HepG2 (cell line): Measurements from ENCODE around the gene ST6GALNAC2. TPM values are rescaled to one million over a fixed set of nuclear protein-coding genes. Genes with fewer than 3 reads are reported as not detected.

ENCODE experiments used
- ATAC-seq: fragments of 200-7000 bp; cut with Tn5 transposase; 3 replicates; pipeline ENCODE4 v1.9.1; 2020; ENCODE audit warnings: mild to moderate bottlenecking, moderate library complexity
- BruUV-seq: library from RNA; stranded (reverse); fragments of 400-500 nt; replicated peaks from 2 replicates; lab custom pipeline; 2021; lab: Mats Ljungman, UMichigan
- CTCF ChIA-PET: fragments of 300-600 bp; formaldehyde crosslinking; extraction: SDS; loops from one replicate; lab custom pipeline; 2021; ENCODE audit warnings: low total read pairs, inconsistent platforms, low intra/inter-chr PET ratio; lab: Yijun Ruan, JAX
- POLR2A ChIA-PET: fragments of 350-600 bp; sonication (Branson Sonifier 250); formaldehyde crosslinking; loops from one replicate; lab custom pipeline; 2020; ENCODE audit warnings: antibody characterized with exemption, inconsistent platforms; lab: Yijun Ruan, JAX
- DNase-seq: peaks from one replicate; pipeline ENCODE4 v3.0.0-alpha.2; 2015; ENCODE audit warnings: low spot score
- FAIRE-seq: peaks from 3 replicates; lab custom pipeline; 2011; peaks lifted over from hg19 to GRCh38; lab: Jason Lieb, UNC
- H2AFZ ChIP-seq: one replicate; pipeline ENCODE4 v1.6.1; 2011; ENCODE audit warnings: low read length, inconsistent platforms
- H3K27ac ChIP-seq: fragments of 300-600 bp; 3 replicates; pipeline ENCODE4 v1.8.0; 2011; ENCODE audit warnings: mixed run types, mild to moderate bottlenecking, mixed read lengths, low read length, inconsistent platforms; ENCODE audit not compliant: insufficient read depth; ENCODE audit errors: extremely low read length
- H3K27me3 ChIP-seq, 2 experiments: fragments of 200-600 bp in 1 of 2; 2 replicates in 1 of 2; 3 replicates in 1 of 2; pipeline versions ENCODE4 v1.6.0 to v1.8.0; 2011; ENCODE audit warnings: low read length in 2 of 2, mild to moderate bottlenecking in 2 of 2, moderate library complexity in 2 of 2, inconsistent platforms in 1 of 2; ENCODE audit not compliant: insufficient read depth in 2 of 2, control insufficient read depth in 1 of 2
- H3K36me3 ChIP-seq, 2 experiments: fragments of 200-600 bp in 1 of 2; replicated peaks in 1 of 2; 2 replicates in 1 of 2; 3 replicates in 1 of 2; pipeline versions ENCODE4 v1.5.1 to v1.8.0; 2011; ENCODE audit warnings: low read length in 2 of 2, inconsistent platforms in 1 of 2; ENCODE audit not compliant: insufficient read depth in 2 of 2, control insufficient read depth in 1 of 2
- H3K4me1 ChIP-seq: 2 replicates; pipeline ENCODE4 v1.5.1; 2012; ENCODE audit warnings: low read length, inconsistent platforms; ENCODE audit not compliant: insufficient read depth
- H3K4me2 ChIP-seq: 2 replicates; pipeline ENCODE4 v1.6.0; 2011; ENCODE audit warnings: low read depth, low read length, inconsistent platforms
- H3K4me3 ChIP-seq, 3 experiments: fragments of 200-600 bp in 1 of 3; sonication (generic), shearing (Covaris generic) in 1 of 3; replicated peaks in 1 of 3; 2 replicates each; pipeline ENCODE4 v1.5.1; 2011 to 2016; ENCODE audit warnings: low read length in 3 of 3, inconsistent platforms in 2 of 3, low read depth in 2 of 3, mild to moderate bottlenecking in 2 of 3, control low read depth in 1 of 3, mixed read lengths in 1 of 3; ENCODE audit not compliant: insufficient read depth in 1 of 3
- H3K79me2 ChIP-seq: one replicate; pipeline ENCODE4 v1.6.1; 2011; ENCODE audit warnings: low read length, inconsistent platforms; ENCODE audit not compliant: insufficient read depth
- H3K9ac ChIP-seq: 2 replicates; pipeline ENCODE4 v1.6.0; 2011; ENCODE audit warnings: mild to moderate bottlenecking, low read depth, low read length, inconsistent platforms; ENCODE audit not compliant: insufficient read depth
- H3K9me3 ChIP-seq: 2 replicates; pipeline ENCODE4 v1.5.1; 2012; ENCODE audit warnings: mild to moderate bottlenecking, low read length
- H4K20me1 ChIP-seq: 2 replicates; pipeline ENCODE4 v1.6.0; 2011; ENCODE audit warnings: inconsistent platforms, mild to moderate bottlenecking, low read length, moderate library complexity; ENCODE audit not compliant: insufficient read depth
- GABPB1 ChIP-seq: IDR thresholded peaks from 2 replicates; pipeline ENCODE4 v1.6.1; 2016; ENCODE audit warnings: mild to moderate bottlenecking, missing genetic modification reagents, moderate library complexity, missing compliant biosample characterization
- GATAD2A ChIP-seq: IDR thresholded peaks from 2 replicates; pipeline ENCODE4 v1.6.1; 2016
- HNF1B ChIP-seq: sonication (generic); formaldehyde crosslinking; IDR thresholded peaks from 2 replicates; pipeline ENCODE4 v1.5.1; 2020; ENCODE audit warnings: mild to moderate bottlenecking, moderate library complexity, missing genetic modification reagents
- HNF4A ChIP-seq: sonication (generic); formaldehyde crosslinking; IDR thresholded peaks from 2 replicates; pipeline ENCODE4 v1.4.0; 2020; ENCODE audit warnings: missing genetic modification reagents
- HNF4G ChIP-seq, 2 experiments: sonication (generic) in 1 of 2; formaldehyde crosslinking in 1 of 2; IDR thresholded peaks; 2 replicates each; pipeline versions ENCODE4 v1.4.0 to v1.6.1; 2011 to 2020; ENCODE audit warnings: borderline replicate concordance in 2 of 2, low read depth in 2 of 2, mild to moderate bottlenecking in 2 of 2, low read length in 1 of 2, missing genetic modification reagents in 1 of 2, moderate library complexity in 1 of 2
- HOXA3 ChIP-seq: sonication (generic); formaldehyde crosslinking; IDR thresholded peaks from 2 replicates; pipeline ENCODE4 v1.5.0; 2020; ENCODE audit warnings: missing genetic modification reagents
- IKZF4 ChIP-seq: sonication (generic); formaldehyde crosslinking; IDR thresholded peaks from 2 replicates; pipeline ENCODE4 v1.5.1; 2020; ENCODE audit warnings: borderline replicate concordance, mild to moderate bottlenecking, low read depth, missing genetic modification reagents; ENCODE audit errors: not compliant biosample characterization
- MAZ ChIP-seq, 2 experiments: sonication (generic) in 1 of 2; formaldehyde crosslinking in 1 of 2; IDR thresholded peaks; 2 replicates each; pipeline versions ENCODE4 v1.5.0 to v1.6.1; 2012 to 2020; ENCODE audit warnings: low read depth in 2 of 2, mild to moderate bottlenecking in 2 of 2, borderline replicate concordance in 1 of 2, improper control_type of control experiment in 1 of 2, low read length in 1 of 2, missing genetic modification reagents in 1 of 2, moderate library complexity in 1 of 2
- MED8 ChIP-seq: sonication (generic); formaldehyde crosslinking; IDR thresholded peaks from 2 replicates; pipeline ENCODE4 v1.8.1; 2023; ENCODE audit warnings: mild to moderate bottlenecking, missing genetic modification reagents; ENCODE audit not compliant: insufficient replicate concordance
- MEIS1 ChIP-seq: sonication (generic); formaldehyde crosslinking; IDR thresholded peaks from 2 replicates; pipeline ENCODE4 v1.9.0; 2021; ENCODE audit warnings: mild to moderate bottlenecking, missing genetic modification reagents, moderate library complexity, borderline replicate concordance
- SRSF1 ChIP-seq: fragments of 200-400 bp; formaldehyde crosslinking; optimal IDR thresholded peaks from 2 replicates; pipeline ENCODE3; 2017; ENCODE audit warnings: mild to moderate bottlenecking, low read depth, low read length, moderate library complexity
- ZBTB26 ChIP-seq: IDR thresholded peaks from 2 replicates; pipeline ENCODE4 v1.6.1; 2016; ENCODE audit warnings: missing compliant biosample characterization, missing genetic modification reagents, borderline replicate concordance
- ZBTB42 ChIP-seq: sonication (generic); formaldehyde crosslinking; IDR thresholded peaks from 2 replicates; pipeline ENCODE4 v1.5.0; 2020; ENCODE audit warnings: mild to moderate bottlenecking, missing genetic modification reagents
- ZBTB7B ChIP-seq: sonication (generic); formaldehyde crosslinking; IDR thresholded peaks from 2 replicates; pipeline ENCODE4 v1.4.0; 2020; ENCODE audit warnings: missing genetic modification reagents
- ZMYM4 ChIP-seq: sonication (generic); formaldehyde crosslinking; IDR thresholded peaks from 2 replicates; pipeline ENCODE4 v1.8.1; 2023; ENCODE audit warnings: mild to moderate bottlenecking, missing genetic modification reagents
- ZNF430 ChIP-seq: sonication (generic); formaldehyde crosslinking; IDR thresholded peaks from 2 replicates; pipeline ENCODE4 v1.9.0; 2021; ENCODE audit warnings: mild to moderate bottlenecking, missing genetic modification reagents
- ZNF431 ChIP-seq: sonication (generic); formaldehyde crosslinking; IDR thresholded peaks from 2 replicates; pipeline ENCODE4 v1.9.0; 2022; ENCODE audit warnings: missing genetic modification reagents, low read depth, mild to moderate bottlenecking, borderline replicate concordance
- ZNF543 ChIP-seq: sonication (generic); formaldehyde crosslinking; IDR thresholded peaks from 2 replicates; pipeline ENCODE4 v1.4.0; 2020; ENCODE audit warnings: mild to moderate bottlenecking, missing genetic modification reagents
- ZNF629 ChIP-seq: sonication (generic); formaldehyde crosslinking; conservative IDR thresholded peaks from 2 replicates; pipeline ENCODE4 v1.5.0; 2020; ENCODE audit warnings: missing genetic modification reagents
- WGBS: methylation state at CpG from one replicate; pipeline ENCODE4 v1.1.6; 2017; ENCODE audit warnings: low lambda C conversion rate; 5-methylcytosine and 5-hydroxymethylcytosine counted together
- in situ Hi-C: cut with HindIII; loops from 2 replicates; pipeline ENCODE4 v1.10.0; 2017; ENCODE audit warnings: low pct_unique_long_range_greater_than_20kb; ENCODE audit not compliant: extremely low pct_ligation_motif_present
- intact Hi-C: fragments of 100-400 bp; cut with micrococcal nuclease; formaldehyde crosslinking; loops from one replicate; pipeline ENCODE4 v1.10.0; 2022; ENCODE audit not compliant: unreplicated experiment
- polyA plus RNA-seq, 8 experiments: library from polyadenylated mRNA; depleted of rRNA in 3 of 8; stranded (reverse) in 7 of 8; unstranded in 1 of 8; fragments of >200 nt; fragmentation: Illumina TruSeq in 4 of 8; extraction: Trizol in 4 of 8; gene quantifications; 2 replicates each; pipeline versions ENCODE4 v1.2.1 to v1.2.3, GENCODE V29; 2011 to 2016; ENCODE audit warnings: low read depth in 4 of 8, missing spikeins in 1 of 8, mixed read lengths in 1 of 8; ENCODE audit not compliant: insufficient read depth in 1 of 8
- total RNA-seq, 5 experiments: library from RNA; depleted of rRNA; stranded (reverse); fragments of >200 nt; fragmentation: Illumina TruSeq; extraction: Trizol; gene quantifications; 2 replicates each; pipeline ENCODE4 v1.2.3, GENCODE V29; 2016; ENCODE audit warnings: low read depth in 1 of 5

The ST6GALNAC2 gene
- total and polyA plus RNA-seq, 2 of the 13 experiments (the other 11 are each of a cell fraction or from before 2014, with no cell fraction given) = 0.12 to 0.49 TPM

GRCh38 chr17:76529224-76530094 is 56.2 kb downstream of the ST6GALNAC2 start:
- no peaks in the 10 kb centered on the region for H4K20me1 ChIP-seq
- H3K4me2 ChIP-seq = peak overlapping the region; percentile 48
- CTCF ChIA-PET = no interaction called here
- peak; percentile 61 for DNase-seq
- no peak overlapping the region for H2AFZ ChIP-seq
- 0 out of 2 replicates have a peak overlapping the region, but pooled peaks have one; percentile 8 for H3K9ac ChIP-seq
- no peaks in the 10 kb centered on the region for H3K9me3 ChIP-seq
- BruUV-seq = no TSS peak
- peak; percentile 13 for ATAC-seq
- H3K4me3 ChIP-seq = peak overlapping the region in 1 of 3 experiments; percentile 35; a peak in 1 of 6 replicates
- in situ Hi-C loops = no loop called here
- no peaks in the 10 kb centered on the region for H3K36me3 ChIP-seq
- H3K79me2 ChIP-seq = no peaks in the 10 kb centered on the region
- peak overlapping the region; percentile 60 for H3K27ac ChIP-seq
- intact Hi-C loops = no loop called here
- no peak for FAIRE-seq
- 45% methylated on average over 15 of the region's 20 CpGs for WGBS
- H3K27me3 ChIP-seq = no peaks in the 10 kb centered on the region
- peaks cover 91% of the 10 kb centered on the region for H3K4me1 ChIP-seq
- POLR2A ChIA-PET = interaction anchor here (1.0 to 4.0 kb wide), 6 partner anchors 11 to 31 kb away, joined by 3 to 19 read pairs (median 8); partner anchors contain the start of gene PRCD
- TF ChIP-seq ZBTB42 (peak; percentile 100), ZBTB7B (CRISPR knock-in tag) (peak; percentile 53; the same call in 1 of the 2 replicates), MAZ (IDR thresholded peaks at IDR 0.05; ENCODE audit: borderline replicate concordance, low read depth, low read length) (no peak), MAZ (CRISPR knock-in tag; IDR thresholded peaks at IDR 0.05; ENCODE audit: low read depth) (peak; percentile 65; the same call in 1 of the 2 replicates), HOXA3 (CRISPR knock-in tag) (peak; percentile 4), ZNF430 (CRISPR knock-in tag) (0 out of 2 replicates have a peak, but pooled peaks have one; percentile 12), ZNF629 (CRISPR knock-in tag) (no peak), GABPB1 (no peak), HNF4A (0 out of 2 replicates have a peak, but pooled peaks have one; percentile 30), HNF4G (IDR thresholded peaks at IDR 0.05; ENCODE audit: borderline replicate concordance, low read depth, low read length) (0 out of 2 replicates have a peak, but pooled peaks have one; percentile 5), HNF4G (CRISPR knock-in tag; IDR thresholded peaks at IDR 0.05; ENCODE audit: borderline replicate concordance, low read depth) (no peak), MED8 (CRISPR knock-in tag) (no peak), GATAD2A (CRISPR knock-in tag) (peak; percentile 73), HNF1B (CRISPR knock-in tag) (peak; percentile 30; the same call in 1 of the 2 replicates), SRSF1 (peak; percentile 56), ZNF543 (CRISPR knock-in tag) (0 out of 2 replicates have a peak, but pooled peaks have one; percentile 42), IKZF4 (no peak), MEIS1 (CRISPR knock-in tag) (peak; percentile 65; the same call in 1 of the 2 replicates), ZNF431 (CRISPR knock-in tag) (0 out of 2 replicates have a peak, but pooled peaks have one; percentile 9), ZMYM4 (0 out of 2 replicates have a peak, but pooled peaks have one; percentile 8), ZBTB26 (peak; percentile 14; the same call in 1 of the 2 replicates)
